GM10266 (cell line): ENCODE results near the gene ADD2.

Experiments
- DNase-seq: peaks from one replicate; pipeline ENCODE4 v3.0.0; 2012; ENCODE audit errors: extremely low spot score
- TF ChIP-seq, protein P1 (sequence below): IDR thresholded peaks from 2 replicates; pipeline ENCODE4 v1.5.1; 2012; ENCODE audit warnings: mild to moderate bottlenecking, low read depth; ENCODE audit not compliant: control insufficient read depth, insufficient read depth; ENCODE audit errors: missing control alignments

The ADD2 gene

DNA sequence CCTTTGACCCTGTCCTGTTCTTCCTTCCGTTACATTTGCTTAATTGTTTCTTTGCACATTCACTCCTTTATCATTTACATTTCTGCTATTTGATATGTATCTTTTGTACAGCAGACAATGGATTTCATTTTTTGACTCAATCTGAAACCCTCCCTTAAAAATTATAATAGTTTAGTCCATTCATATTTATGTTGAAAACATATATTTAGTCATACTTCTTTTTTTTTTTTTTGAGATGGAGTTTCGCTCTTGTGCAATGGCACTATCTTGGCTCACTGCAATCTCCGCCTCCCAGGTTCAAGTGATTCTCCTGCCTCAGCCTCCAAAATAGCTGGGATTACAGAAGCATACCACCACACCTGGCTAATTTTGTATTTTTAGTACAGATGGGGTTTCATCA is 119.0 kb downstream of the ADD2 start:
- DNase-seq: no peak
- TF ChIP-seq, protein P1, sequence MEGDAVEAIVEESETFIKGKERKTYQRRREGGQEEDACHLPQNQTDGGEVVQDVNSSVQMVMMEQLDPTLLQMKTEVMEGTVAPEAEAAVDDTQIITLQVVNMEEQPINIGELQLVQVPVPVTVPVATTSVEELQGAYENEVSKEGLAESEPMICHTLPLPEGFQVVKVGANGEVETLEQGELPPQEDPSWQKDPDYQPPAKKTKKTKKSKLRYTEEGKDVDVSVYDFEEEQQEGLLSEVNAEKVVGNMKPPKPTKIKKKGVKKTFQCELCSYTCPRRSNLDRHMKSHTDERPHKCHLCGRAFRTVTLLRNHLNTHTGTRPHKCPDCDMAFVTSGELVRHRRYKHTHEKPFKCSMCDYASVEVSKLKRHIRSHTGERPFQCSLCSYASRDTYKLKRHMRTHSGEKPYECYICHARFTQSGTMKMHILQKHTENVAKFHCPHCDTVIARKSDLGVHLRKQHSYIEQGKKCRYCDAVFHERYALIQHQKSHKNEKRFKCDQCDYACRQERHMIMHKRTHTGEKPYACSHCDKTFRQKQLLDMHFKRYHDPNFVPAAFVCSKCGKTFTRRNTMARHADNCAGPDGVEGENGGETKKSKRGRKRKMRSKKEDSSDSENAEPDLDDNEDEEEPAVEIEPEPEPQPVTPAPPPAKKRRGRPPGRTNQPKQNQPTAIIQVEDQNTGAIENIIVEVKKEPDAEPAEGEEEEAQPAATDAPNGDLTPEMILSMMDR: no peak

DNA sequence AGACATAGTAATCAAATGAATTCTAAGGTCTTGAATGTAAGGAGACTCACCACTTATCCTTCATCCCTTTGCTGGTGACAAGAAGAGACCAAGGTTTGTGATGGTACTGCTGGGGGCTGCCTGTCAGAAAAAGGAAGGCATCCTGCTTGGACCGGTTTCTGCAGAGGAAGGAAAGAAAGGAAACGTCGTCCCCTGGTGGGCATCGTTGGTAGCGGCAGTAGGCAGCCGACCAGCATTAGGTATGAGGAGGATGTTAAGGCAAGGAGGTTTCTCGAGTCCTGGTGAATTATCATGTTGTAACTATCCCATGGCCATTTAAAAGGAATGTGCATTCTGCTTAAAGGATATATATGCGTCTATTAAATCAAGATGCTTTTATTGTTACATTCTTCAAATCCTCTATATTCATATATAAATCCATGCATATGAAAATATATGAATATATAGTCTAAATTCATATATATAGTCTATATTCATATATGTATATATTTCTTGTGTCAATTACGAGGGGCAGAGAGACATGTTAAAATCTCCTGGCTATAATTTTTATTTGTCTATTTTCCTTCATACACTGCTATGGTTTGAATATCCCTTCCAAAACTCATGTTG is 120.0 kb downstream of the ADD2 start:
- TF ChIP-seq, protein P1: peak; percentile 91
- peak; percentile 47 for DNase-seq

DNA sequence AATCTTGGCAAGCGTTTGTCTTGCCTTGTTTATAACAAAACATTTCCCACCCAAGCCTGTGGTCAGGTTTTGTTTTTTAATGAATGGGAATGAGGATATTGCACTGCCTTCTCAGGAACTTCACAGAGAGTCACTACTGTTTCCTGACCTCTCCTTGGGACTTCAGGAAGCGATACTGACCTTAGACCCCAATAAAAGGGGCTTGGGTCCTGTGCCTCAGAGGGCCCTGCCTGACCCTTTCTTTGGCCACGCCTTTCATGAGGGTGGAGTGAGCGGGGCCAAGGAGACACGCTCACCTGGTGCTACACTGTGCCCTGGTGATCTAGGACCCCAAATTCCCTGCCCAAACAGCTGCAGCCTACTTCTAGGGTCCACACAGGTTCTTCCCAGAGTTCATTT is 121.6 kb downstream of the ADD2 start:
- no peak for DNase-seq
- TF ChIP-seq, protein P1: no peak

DNA sequence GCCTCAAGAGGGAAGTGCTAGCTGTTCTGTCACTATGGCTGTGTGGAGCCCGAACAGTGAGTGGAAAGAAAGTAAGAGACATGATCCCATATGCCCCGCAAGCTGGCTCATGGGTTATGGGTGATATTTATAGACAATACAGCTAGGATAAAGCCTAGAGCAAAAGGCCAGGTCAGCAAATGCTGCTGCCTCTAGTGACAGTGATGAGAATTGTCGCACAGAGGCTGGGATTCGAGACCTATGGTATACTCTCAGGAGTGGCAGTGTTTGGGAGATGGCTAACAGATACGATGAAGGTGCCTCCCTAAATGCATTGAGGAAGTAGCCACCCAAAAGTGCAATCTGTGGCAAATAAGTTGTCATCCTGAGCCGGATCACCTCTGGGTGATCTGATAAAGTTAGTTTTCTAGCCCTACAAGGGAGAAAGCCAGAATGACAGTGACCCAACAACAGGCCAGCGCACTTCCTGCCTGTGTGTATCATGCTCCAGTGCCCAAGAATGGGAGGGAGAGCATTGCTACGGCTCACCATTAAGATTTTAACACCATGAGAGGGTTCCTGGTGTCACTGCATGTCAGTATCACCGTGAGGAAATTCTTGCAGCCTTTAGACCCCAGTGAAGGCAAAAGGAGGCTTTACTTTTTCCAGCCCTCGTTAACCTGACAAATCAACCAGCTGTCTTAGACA is 122.1 kb downstream of the ADD2 start:
- DNase-seq: no peak

DNA sequence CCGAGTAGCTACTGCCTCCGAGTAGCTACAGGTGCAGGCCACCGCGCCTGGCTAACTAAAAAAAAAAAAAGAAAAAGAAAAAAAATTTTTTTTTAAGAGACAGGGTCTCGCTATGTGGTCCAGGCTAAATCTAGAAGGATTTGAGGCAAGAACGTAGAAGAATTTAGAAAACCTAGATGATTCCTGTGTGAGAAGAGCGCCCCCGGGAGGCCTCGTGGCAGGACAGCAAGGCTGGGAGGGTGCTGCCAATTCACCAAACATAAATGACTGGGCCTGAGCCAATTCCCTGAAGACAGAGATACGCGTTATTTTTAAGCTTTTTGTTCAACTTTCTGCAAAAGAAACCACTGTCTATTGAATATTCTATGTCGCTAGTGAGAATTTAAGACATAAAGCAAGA is 124.3 kb downstream of the ADD2 start:
- TF ChIP-seq, protein P1: no peak
- no peak for DNase-seq

More for the DNA sequence above, 122.1 kb downstream of the ADD2 start:
- TF ChIP-seq, protein P1: no peak

DNA sequence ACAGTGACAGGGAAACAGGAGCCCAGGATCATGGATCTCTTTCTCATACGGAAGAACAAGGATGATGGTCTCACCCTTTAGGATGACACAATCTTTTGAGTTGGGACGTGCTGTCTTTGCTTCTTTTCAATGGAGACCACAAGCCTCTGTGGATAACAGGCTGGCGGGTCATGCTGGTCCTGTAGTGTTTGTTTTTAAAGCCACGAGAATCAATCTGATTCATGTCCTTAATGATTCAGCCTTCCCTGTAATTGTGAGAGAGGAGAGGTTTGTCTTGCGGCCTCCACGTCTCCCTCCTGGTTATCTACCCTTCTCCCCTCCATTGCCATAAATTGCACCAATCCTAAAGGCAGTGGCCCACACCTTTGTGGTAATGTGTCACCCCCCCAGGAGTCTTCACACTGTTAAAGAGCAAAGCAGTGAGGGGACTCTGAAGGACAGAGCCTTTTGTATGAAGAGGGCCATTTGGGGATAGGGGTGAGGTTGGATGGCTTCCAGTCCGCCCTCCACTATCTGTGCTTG is 126.7 kb downstream of the ADD2 start:
- TF ChIP-seq, protein P1: no peak

DNA sequence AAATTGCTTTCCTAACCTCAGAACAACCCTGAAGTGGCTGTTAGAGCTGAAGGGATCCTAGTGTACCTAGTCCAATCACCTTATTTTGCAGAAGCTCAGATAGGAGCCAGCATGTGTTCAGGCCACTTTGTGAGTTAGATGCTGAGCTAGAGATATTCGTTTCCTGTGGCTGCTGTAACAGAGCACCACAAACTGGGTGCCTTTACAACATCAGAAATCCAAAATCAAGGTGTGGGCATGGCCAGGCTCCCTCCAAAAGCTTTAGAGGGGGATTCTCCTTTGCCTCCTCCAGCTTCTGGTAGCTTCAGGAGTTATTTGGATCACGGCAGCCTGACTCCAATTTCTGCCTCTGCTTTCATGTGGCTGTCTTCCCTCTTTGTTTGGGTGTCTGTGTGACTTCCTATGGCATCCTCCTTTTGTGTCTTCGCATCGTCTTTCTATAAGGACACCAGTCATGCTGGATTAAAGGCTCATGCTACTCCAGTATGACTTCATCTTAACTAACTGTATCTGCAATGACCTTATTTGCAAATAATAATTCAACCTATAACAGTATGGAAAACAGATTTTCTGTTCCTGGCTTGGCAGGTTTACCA is 128.1 kb downstream of the ADD2 start:
- TF ChIP-seq, protein P1: no peak
- DNase-seq: no peak

More for the DNA sequence above, 126.7 kb downstream of the ADD2 start:
- DNase-seq: no peak
